ENCODE measurements around the gene SPTBN1. TPM values are rescaled to one million over a fixed set of nuclear protein-coding genes. Genes with fewer than 3 reads are reported as not detected.
"Not testable (repeated sequence)": the region's sequence is repeated elsewhere in the genome, so short reads cannot be mapped to it uniquely, and the experiment has no call there.

Gene SPTBN1
- total and polyA plus RNA-seq, 2 experiments from 2014 or later, result 122 to 341 TPM

DNA sequence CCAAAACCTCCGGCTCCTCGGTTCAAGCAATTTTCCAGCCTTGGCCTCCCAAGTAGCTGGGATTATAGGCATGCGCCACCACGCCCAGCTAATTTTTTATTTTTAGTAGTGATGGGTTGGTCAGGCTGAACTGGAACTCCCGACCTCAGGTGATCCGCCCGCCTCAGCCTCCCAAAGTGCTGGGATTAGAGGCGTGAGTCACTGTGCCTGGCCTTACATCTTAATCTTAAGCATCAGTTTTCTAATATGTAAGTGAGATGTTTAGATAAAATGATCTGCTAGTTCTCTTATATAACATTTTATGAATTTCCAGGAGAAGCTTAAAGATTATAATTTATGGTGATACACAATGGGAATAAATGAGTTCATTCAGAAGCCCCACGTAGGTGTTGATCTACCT is 69.2 kb downstream of the SPTBN1 start:
- DNase-seq (ENCODE audit: low spot score), result no peak
- Histone ChIP-seq H3K27me3 (no peaks in the 10 kb centered on the region), H3K4me3 (no peak overlapping the region), H3K36me3 (replicated peaks; ENCODE audit: insufficient read depth, low read depth) (no peaks in the 10 kb centered on the region), H2AFZ (no peak overlapping the region), H3K4me1 (ENCODE audit: insufficient read depth) (peaks cover 11% of the 10 kb centered on the region), H3K9me3 (ENCODE audit: low read depth) (no peaks in the 10 kb centered on the region), H3K9me2 (replicated peaks; ENCODE audit: insufficient read depth) (no peaks in the 10 kb centered on the region), H4K20me1 (ENCODE audit: insufficient read depth, poor library complexity, severe bottlenecking) (peaks cover 6% of the 10 kb centered on the region), H3K4me2 (no peak overlapping the region), H3K27ac (no peak overlapping the region), H3K79me2 (peaks cover 91% of the 10 kb centered on the region)
- TF ChIP-seq, protein P1, sequence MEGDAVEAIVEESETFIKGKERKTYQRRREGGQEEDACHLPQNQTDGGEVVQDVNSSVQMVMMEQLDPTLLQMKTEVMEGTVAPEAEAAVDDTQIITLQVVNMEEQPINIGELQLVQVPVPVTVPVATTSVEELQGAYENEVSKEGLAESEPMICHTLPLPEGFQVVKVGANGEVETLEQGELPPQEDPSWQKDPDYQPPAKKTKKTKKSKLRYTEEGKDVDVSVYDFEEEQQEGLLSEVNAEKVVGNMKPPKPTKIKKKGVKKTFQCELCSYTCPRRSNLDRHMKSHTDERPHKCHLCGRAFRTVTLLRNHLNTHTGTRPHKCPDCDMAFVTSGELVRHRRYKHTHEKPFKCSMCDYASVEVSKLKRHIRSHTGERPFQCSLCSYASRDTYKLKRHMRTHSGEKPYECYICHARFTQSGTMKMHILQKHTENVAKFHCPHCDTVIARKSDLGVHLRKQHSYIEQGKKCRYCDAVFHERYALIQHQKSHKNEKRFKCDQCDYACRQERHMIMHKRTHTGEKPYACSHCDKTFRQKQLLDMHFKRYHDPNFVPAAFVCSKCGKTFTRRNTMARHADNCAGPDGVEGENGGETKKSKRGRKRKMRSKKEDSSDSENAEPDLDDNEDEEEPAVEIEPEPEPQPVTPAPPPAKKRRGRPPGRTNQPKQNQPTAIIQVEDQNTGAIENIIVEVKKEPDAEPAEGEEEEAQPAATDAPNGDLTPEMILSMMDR (IDR thresholded peaks at IDR 0.05; ENCODE audit: poor library complexity), result no peak
- TF ChIP-seq EZH2phosphoT487 (IDR thresholded peaks at IDR 0.05; ENCODE audit: low read depth, severe bottlenecking, unreplicated experiment), result no peak
- TF ChIP-seq EZH2 (IDR thresholded peaks at IDR 0.05; ENCODE audit: borderline replicate concordance), result no peak
- 92% methylated on average over 9 of the region's 9 CpGs for WGBS (ENCODE audit: low lambda C conversion rate, missing lambda C conversion rate)

DNA sequence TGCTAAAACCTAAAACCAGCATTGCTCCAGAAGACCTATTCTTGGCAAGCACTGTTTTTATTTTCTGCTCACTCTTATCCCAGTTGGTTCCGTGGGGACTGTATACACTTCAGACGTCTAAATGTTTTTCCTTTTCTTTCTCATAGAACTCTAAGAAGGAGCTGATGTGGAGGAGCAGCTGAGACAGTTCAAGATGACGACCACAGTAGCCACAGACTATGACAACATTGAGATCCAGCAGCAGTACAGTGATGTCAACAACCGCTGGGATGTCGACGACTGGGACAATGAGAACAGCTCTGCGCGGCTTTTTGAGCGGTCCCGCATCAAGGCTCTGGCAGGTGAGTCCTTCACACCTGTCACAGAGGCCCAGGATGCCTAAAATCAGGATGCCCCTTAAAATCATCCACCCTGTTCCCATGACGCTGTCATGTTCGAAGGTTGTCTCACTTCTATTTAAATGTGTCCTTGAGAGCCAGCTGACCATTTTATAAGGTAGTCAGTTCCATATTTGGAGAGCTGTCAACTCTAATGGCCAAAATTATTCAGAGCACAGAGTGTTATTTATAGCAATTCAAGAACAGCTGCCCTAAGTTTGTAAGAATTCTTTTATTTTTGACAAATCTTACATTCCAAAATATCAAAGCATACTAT is 70.2 kb downstream of the SPTBN1 start:
- H3K9me2 ChIP-seq (replicated peaks; ENCODE audit: insufficient read depth), result no peaks in the 10 kb centered on the region
- H3K4me1 ChIP-seq (ENCODE audit: insufficient read depth), result peaks cover 10% of the 10 kb centered on the region
- no peak overlapping the region for H3K27ac ChIP-seq
- H4K20me1 ChIP-seq (ENCODE audit: insufficient read depth, poor library complexity, severe bottlenecking), result peaks cover 6% of the 10 kb centered on the region
- 93% methylated on average over 12 of the region's 12 CpGs for WGBS (ENCODE audit: low lambda C conversion rate, missing lambda C conversion rate)
- no peak overlapping the region for H2AFZ ChIP-seq
- TF ChIP-seq, protein P1 (IDR thresholded peaks at IDR 0.05; ENCODE audit: poor library complexity), result no peak
- TF ChIP-seq EZH2phosphoT487 (IDR thresholded peaks at IDR 0.05; ENCODE audit: low read depth, severe bottlenecking, unreplicated experiment), result no peak
- no peak for TF ChIP-seq EZH2 (IDR thresholded peaks at IDR 0.05; ENCODE audit: borderline replicate concordance)
- no peak overlapping the region for H3K4me2 ChIP-seq
- no peaks in the 10 kb centered on the region for H3K9me3 ChIP-seq (ENCODE audit: low read depth)
- no peak for DNase-seq (ENCODE audit: low spot score)
- H3K4me3 ChIP-seq, result no peak overlapping the region
- no peaks in the 10 kb centered on the region for H3K27me3 ChIP-seq
- H3K79me2 ChIP-seq, result peaks cover 92% of the 10 kb centered on the region
- H3K36me3 ChIP-seq (replicated peaks; ENCODE audit: insufficient read depth, low read depth), result no peaks in the 10 kb centered on the region

DNA sequence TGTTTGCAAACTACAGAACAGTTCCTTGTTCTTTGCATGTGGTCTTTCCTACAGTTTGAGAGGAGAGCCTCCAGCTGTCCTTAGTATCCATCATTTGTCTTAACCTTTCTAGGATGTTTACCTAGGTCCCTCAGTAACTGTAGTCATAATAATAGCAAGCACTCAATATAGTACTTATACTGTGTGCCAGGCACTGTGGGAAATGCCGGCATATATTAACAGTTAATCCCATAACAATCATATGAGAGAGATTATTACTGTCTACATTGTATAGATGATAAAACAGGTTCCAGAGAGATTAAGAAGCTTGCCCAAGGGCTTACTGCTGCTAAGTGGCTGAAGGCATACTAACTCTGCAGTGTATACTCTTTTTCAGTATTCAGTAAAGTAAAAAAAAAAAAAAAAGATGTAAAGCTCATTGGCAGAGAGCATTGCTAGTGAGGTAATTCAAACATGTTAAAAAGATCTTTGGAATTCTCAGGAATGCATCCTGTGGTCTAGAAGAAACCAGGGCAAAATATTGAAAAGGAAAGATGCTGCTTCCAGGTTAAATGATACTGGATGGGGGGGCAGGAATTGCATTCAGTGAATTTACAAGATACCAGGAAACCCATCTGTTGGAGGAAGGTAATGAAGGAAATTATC is 72.3 kb downstream of the SPTBN1 start:
- DNase-seq (ENCODE audit: low spot score), result no peak
- 50% methylated on average over 1 of the region's 1 CpG for whole genome bisulfite sequencing (ENCODE audit: low lambda C conversion rate, missing lambda C conversion rate)
- Histone ChIP-seq H3K27ac (peak overlapping the region; percentile 9), H3K79me2 (peaks cover 81% of the 10 kb centered on the region), H3K27me3 (no peaks in the 10 kb centered on the region), H3K9me3 (ENCODE audit: low read depth) (no peaks in the 10 kb centered on the region), H3K4me2 (no peak overlapping the region), H3K9me2 (replicated peaks; ENCODE audit: insufficient read depth) (no peaks in the 10 kb centered on the region), H3K36me3 (replicated peaks; ENCODE audit: insufficient read depth, low read depth) (no peaks in the 10 kb centered on the region), H3K4me1 (ENCODE audit: insufficient read depth) (peaks cover 19% of the 10 kb centered on the region), H2AFZ (no peak overlapping the region), H3K4me3 (no peak overlapping the region), H4K20me1 (ENCODE audit: insufficient read depth, poor library complexity, severe bottlenecking) (peaks cover 6% of the 10 kb centered on the region)
- TF ChIP-seq EZH2 (IDR thresholded peaks at IDR 0.05; ENCODE audit: borderline replicate concordance) (no peak), EZH2phosphoT487 (IDR thresholded peaks at IDR 0.05; ENCODE audit: low read depth, severe bottlenecking, unreplicated experiment) (no peak)
- TF ChIP-seq, protein P1 (IDR thresholded peaks at IDR 0.05; ENCODE audit: poor library complexity), result no peak

DNA sequence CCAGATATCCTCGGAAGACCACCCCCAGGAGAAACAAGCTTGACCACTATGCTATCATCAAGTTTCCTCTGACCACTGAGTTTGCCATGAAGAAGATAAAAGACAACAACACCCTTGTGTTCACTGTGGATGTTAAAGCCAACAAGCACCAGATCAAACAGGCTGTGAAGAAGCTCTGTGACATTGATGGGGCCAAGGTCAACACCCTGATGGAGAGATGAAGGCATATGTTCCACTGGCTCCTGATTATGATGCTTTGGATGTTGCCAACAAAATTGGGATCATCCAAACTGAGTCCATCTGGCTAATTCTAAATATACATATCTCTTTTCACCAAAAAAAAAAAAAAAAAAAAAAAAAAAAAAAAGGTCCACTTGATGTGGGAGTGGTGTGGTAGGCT is 73.4 kb downstream of the SPTBN1 start:
- not testable (repeated sequence) for H4K20me1 ChIP-seq (ENCODE audit: insufficient read depth, poor library complexity, severe bottlenecking); H3K36me3 ChIP-seq (replicated peaks; ENCODE audit: insufficient read depth, low read depth); DNase-seq (ENCODE audit: low spot score); H3K9me2 ChIP-seq (replicated peaks; ENCODE audit: insufficient read depth); H3K9me3 ChIP-seq (ENCODE audit: low read depth); H3K27me3 ChIP-seq; H3K4me3 ChIP-seq; H2AFZ ChIP-seq; H3K4me2 ChIP-seq
- Histone ChIP-seq H3K4me1 (ENCODE audit: insufficient read depth) (peaks cover 24% of the 10 kb centered on the region), H3K27ac (peak overlapping the region; percentile 67), H3K79me2 (peaks cover 81% of the 10 kb centered on the region)
- WGBS (ENCODE audit: low lambda C conversion rate, missing lambda C conversion rate), result 100% methylated on average over 1 of the region's 1 CpG
